Natural killer cell (primary cell): Measurements from ENCODE around the gene SEC31B. TPM values are rescaled to one million over a fixed set of nuclear protein-coding genes. Genes with fewer than 3 reads are reported as not detected.

Experiments used
- ATAC-seq, 3 donors: fragments of 150-1000 bp in 2 of 3; fragments of 200-7000 bp in 1 of 3; cut with Tn5 transposase; 1 replicate in 1 of 3; 2 replicates in 2 of 3; pipeline ENCODE4 v1.10.0; 2021; ENCODE audit warnings: mild to moderate bottlenecking in 2 of 3, moderate library complexity in 2 of 3
- DNase-seq, 2 donors: peaks; one replicate each; pipeline versions ENCODE4 v3.0.0 to v3.0.0-alpha.2; 2013 to 2021; ENCODE audit warnings: mixed read lengths in 1 of 2
- H3K27ac ChIP-seq: one replicate; pipeline ENCODE4 v1.5.1; 2013; ENCODE audit warnings: mild to moderate bottlenecking, low read length
- H3K27me3 ChIP-seq: one replicate; pipeline ENCODE4 v1.6.1; 2013; ENCODE audit warnings: low read length; ENCODE audit not compliant: control insufficient read depth, insufficient read depth
- H3K36me3 ChIP-seq: one replicate; pipeline ENCODE4 v1.6.1; 2013; ENCODE audit warnings: low read length; ENCODE audit not compliant: control insufficient read depth, insufficient read depth
- H3K4me1 ChIP-seq: one replicate; pipeline ENCODE4 v1.6.1; 2013; ENCODE audit warnings: low read length; ENCODE audit not compliant: control insufficient read depth, insufficient read depth
- H3K4me3 ChIP-seq: one replicate; pipeline ENCODE4 v1.5.1; 2013; ENCODE audit warnings: low read length
- H3K9me3 ChIP-seq: one replicate; pipeline ENCODE4 v1.6.1; 2013; ENCODE audit warnings: low read length; ENCODE audit not compliant: control insufficient read depth, insufficient read depth
- H3K27ac Mint-ChIP-seq, 2 donors: one replicate each; pipeline ENCODE4 v1.8.0; 2022; ENCODE audit warnings: mild to moderate bottlenecking in 2 of 2, mixed read lengths in 2 of 2, moderate library complexity in 1 of 2
- H3K27me3 Mint-ChIP-seq, 2 donors: one replicate each; pipeline ENCODE4 v1.8.0; 2022; ENCODE audit warnings: low read depth in 2 of 2, mixed read lengths in 2 of 2
- H3K36me3 Mint-ChIP-seq: one replicate; pipeline ENCODE4 v1.8.0; 2022; ENCODE audit warnings: mixed read lengths
- H3K4me1 Mint-ChIP-seq, 2 donors: one replicate each; pipeline ENCODE4 v1.8.0; 2022; ENCODE audit warnings: mixed read lengths in 2 of 2
- H3K4me3 Mint-ChIP-seq: one replicate; pipeline ENCODE4 v1.8.0; 2022; ENCODE audit warnings: mild to moderate bottlenecking, moderate library complexity, mixed read lengths
- H3K9me3 Mint-ChIP-seq, 2 donors: one replicate each; pipeline ENCODE4 v1.8.0; 2022; ENCODE audit warnings: mixed read lengths in 2 of 2
- WGBS: methylation state at CpG from one replicate; pipeline ENCODE4 v1.1.7; 2013; ENCODE audit warnings: missing lambda C conversion rate; ENCODE audit not compliant: insufficient coverage; 5-methylcytosine and 5-hydroxymethylcytosine counted together
- intact Hi-C: fragments of 100-400 bp; cut with micrococcal nuclease; formaldehyde crosslinking; loops from one replicate; pipeline ENCODE4 v1.14.2; 2022
- total RNA-seq, 4 donors: library from RNA; stranded (reverse); fragments of 120-200 nt in 1 of 4; gene quantifications; one replicate each; pipeline versions ENCODE4 v1.2.3 to v1.2.4, GENCODE V29; 2013 to 2022
- TF ChIP-seq, protein P1 (sequence below): fragments of 200-600 bp; IDR thresholded peaks from one replicate; pipeline ENCODE4 v1.8.0; 2022; ENCODE audit warnings: antibody characterized with exemption

Gene SEC31B
- total RNA-seq, 3 donors from 2014 or later (not counting 1 experiment from before 2014, with no cell fraction given) = 32.6 to 38.6 (median 38.1) TPM

DNA sequence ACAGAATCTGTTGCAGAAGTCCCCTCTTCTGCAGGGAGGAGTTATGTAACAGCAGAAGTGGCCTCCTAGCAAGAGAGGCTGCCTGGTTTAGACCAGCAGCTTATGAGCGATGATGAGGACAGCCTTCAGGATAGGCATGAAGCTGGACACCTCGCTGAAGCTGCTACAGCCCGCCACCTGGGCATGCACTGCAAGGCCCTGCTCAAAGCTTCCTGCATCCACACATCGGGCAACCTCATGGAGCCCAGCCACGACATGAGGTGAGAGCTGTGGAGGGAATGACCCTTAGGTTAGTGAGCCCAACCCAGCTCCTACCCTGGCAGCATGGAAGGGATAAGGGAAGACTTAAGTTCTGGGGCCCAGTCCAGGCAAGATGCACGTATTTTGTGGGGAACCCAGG lies 32.1 kb downstream of the SEC31B start:
- no peaks in the 10 kb centered on the region for H3K9me3 Mint-ChIP-seq
- Histone ChIP-seq H3K27ac (no peak overlapping the region), H3K4me3 (no peak overlapping the region), H3K36me3 (peaks cover 32% of the 10 kb centered on the region), H3K27me3 (peaks cover 3% of the 10 kb centered on the region), H3K9me3 (no peaks in the 10 kb centered on the region), H3K4me1 (peaks cover 6% of the 10 kb centered on the region)
- H3K4me3 Mint-ChIP-seq = no peak overlapping the region
- 85% methylated on average over 6 of the region's 6 CpGs for WGBS
- no peak overlapping the region for H3K27ac Mint-ChIP-seq
- peaks cover 9% of the 10 kb centered on the region in 2 donors for H3K4me1 Mint-ChIP-seq
- no peaks in the 10 kb centered on the region for H3K36me3 Mint-ChIP-seq
- TF ChIP-seq, protein P1, sequence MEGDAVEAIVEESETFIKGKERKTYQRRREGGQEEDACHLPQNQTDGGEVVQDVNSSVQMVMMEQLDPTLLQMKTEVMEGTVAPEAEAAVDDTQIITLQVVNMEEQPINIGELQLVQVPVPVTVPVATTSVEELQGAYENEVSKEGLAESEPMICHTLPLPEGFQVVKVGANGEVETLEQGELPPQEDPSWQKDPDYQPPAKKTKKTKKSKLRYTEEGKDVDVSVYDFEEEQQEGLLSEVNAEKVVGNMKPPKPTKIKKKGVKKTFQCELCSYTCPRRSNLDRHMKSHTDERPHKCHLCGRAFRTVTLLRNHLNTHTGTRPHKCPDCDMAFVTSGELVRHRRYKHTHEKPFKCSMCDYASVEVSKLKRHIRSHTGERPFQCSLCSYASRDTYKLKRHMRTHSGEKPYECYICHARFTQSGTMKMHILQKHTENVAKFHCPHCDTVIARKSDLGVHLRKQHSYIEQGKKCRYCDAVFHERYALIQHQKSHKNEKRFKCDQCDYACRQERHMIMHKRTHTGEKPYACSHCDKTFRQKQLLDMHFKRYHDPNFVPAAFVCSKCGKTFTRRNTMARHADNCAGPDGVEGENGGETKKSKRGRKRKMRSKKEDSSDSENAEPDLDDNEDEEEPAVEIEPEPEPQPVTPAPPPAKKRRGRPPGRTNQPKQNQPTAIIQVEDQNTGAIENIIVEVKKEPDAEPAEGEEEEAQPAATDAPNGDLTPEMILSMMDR = no peak
- ATAC-seq = no peak
- intact Hi-C loops = no loop called here
- H3K27me3 Mint-ChIP-seq = peaks cover 8 to 11% of the 10 kb centered on the region in 2 donors
- DNase-seq = no peak

DNA sequence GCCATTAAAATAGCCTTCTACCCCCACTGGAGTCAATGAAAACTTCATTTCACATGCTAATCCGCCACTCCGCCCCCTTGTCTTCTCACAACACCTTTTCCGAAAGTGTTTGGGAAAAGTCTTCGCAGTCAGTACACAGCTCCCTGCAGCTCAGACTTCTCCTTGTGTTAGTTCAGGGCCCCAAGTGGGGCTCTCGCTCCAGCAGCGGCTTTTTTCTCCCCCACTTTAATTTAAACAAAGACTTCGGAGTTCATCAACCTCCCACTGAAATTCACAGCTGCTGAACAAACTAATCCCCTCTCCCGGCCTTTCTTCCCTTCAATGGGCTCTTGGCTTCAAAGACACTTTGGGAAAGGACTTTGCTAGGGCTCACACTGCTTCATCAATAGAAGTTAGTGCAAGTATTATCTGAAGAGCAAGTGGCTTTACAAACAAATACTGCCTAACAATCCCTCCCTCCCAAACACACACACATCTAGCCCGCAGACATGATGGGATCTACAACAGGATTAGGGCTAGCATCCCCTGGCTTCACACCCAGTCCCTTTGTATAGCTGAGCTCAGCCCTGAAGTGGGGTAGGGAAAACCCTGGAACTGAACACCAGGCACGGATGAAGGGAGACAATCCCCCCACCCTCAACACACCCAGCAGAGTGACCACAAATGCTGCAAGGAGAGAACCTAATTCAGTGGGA lies 33.7 kb downstream of the SEC31B start:
- Histone ChIP-seq H3K27ac (no peak overlapping the region), H3K9me3 (no peaks in the 10 kb centered on the region), H3K4me3 (no peak overlapping the region), H3K4me1 (peaks cover 18% of the 10 kb centered on the region), H3K27me3 (peaks cover 3% of the 10 kb centered on the region), H3K36me3 (peaks cover 32% of the 10 kb centered on the region)
- no peak overlapping the region for H3K27ac Mint-ChIP-seq
- no peaks in the 10 kb centered on the region for H3K9me3 Mint-ChIP-seq
- H3K27me3 Mint-ChIP-seq = peaks cover 11 to 19% of the 10 kb centered on the region in 2 donors
- no peak overlapping the region for H3K4me3 Mint-ChIP-seq
- peaks cover 21% of the 10 kb centered on the region in 2 donors for H3K4me1 Mint-ChIP-seq
- 96% methylated on average over 9 of the region's 10 CpGs for WGBS
- DNase-seq = no peak
- no peaks in the 10 kb centered on the region for H3K36me3 Mint-ChIP-seq
- intact Hi-C loops = no loop called here
- TF ChIP-seq, protein P1 = no peak
- ATAC-seq = no peak

DNA sequence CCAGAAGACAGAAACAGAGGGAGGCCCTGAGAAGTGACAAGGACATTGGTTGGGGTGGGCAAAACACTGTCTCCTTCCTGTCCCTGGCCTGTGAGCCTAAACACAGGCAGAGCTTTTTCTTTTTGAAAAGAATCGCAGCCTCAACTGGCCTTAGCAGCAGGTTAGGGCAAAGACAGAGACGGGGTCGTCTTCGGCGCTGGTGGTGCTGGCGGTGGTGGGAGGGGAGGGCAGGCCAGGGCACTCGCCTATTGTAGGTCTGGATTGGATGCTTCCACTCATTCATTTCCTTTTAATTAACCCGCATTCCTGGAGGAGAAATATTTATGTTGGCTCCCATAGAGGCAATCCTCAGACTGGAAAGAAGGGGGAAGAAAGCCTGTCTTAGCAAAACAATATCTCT lies 34.3 kb downstream of the SEC31B start:
- Histone ChIP-seq H3K9me3 (no peaks in the 10 kb centered on the region), H3K36me3 (peaks cover 29% of the 10 kb centered on the region), H3K4me1 (peaks cover 18% of the 10 kb centered on the region), H3K27me3 (peaks cover 3% of the 10 kb centered on the region), H3K4me3 (no peak overlapping the region), H3K27ac (no peak overlapping the region)
- intact Hi-C loops = no loop called here
- TF ChIP-seq, protein P1 = no peak
- H3K4me3 Mint-ChIP-seq = no peak overlapping the region
- ATAC-seq = no peak
- no peaks in the 10 kb centered on the region for H3K36me3 Mint-ChIP-seq
- 100% methylated on average over 3 of the region's 8 CpGs for WGBS
- no peak overlapping the region for H3K27ac Mint-ChIP-seq
- peaks cover 21% of the 10 kb centered on the region in 2 donors for H3K4me1 Mint-ChIP-seq
- H3K9me3 Mint-ChIP-seq = no peaks in the 10 kb centered on the region
- DNase-seq = no peak
- H3K27me3 Mint-ChIP-seq = peaks cover 13 to 25% of the 10 kb centered on the region in 2 donors
